GM23248 (cell line): ENCODE results near the gene EGFR.

Experiments used
- EZH2 ChIP-seq: fragments of 200-600 bp; sonication (generic); IDR thresholded peaks from 2 replicates; pipeline ENCODE4 v1.6.1; 2018; ENCODE audit warnings: antibody characterized with exemption, mild to moderate bottlenecking; ENCODE audit not compliant: insufficient read depth, poor library complexity, severe bottlenecking
- EZH2phosphoT487 ChIP-seq: fragments of 200-600 bp; sonication (generic); IDR thresholded peaks from 2 replicates; pipeline ENCODE4 v1.6.1; 2018; ENCODE audit warnings: antibody characterized with exemption, moderate library complexity, mild to moderate bottlenecking, low read depth; ENCODE audit not compliant: insufficient read depth

- TF ChIP-seq EZH2phosphoT487 = no peak
- no peak for TF ChIP-seq EZH2
These were observed 227.4 kb downstream of the EGFR start for GRCh38 chr7:55246171-55246570.
